HCT116 (cell line): ENCODE measurements around the gene BLCAP. TPM values are rescaled to one million over a fixed set of nuclear protein-coding genes. Genes with fewer than 3 reads are reported as not detected.

Experiments used
- ATAC-seq: fragments of 200-7000 bp; cut with Tn5 transposase; 2 replicates; pipeline ENCODE4 v1.9.1; 2020; ENCODE audit warnings: mild to moderate bottlenecking, moderate library complexity
- BruUV-seq: library from RNA; stranded (reverse); fragments of 400-500 nt; replicated peaks from 2 replicates; lab custom pipeline; 2021; lab: Mats Ljungman, UMichigan
- CTCF ChIA-PET: fragments of 300-600 bp; sonication (Branson Sonifier 250); formaldehyde crosslinking; loops from one replicate; lab custom pipeline; 2021; ENCODE audit warnings: antibody characterized with exemption; lab: Charles Lee
- POLR2A ChIA-PET: fragments of 300-600, 350-600 bp; sonication (Branson Sonifier 250); formaldehyde crosslinking; loops from one replicate; lab custom pipeline; 2021; ENCODE audit warnings: antibody characterized with exemption; lab: Charles Lee
- RAD21 ChIA-PET, 2 experiments: fragments of 300-600 bp; sonication (Branson Sonifier 250); formaldehyde crosslinking; loops; one replicate each; lab custom pipeline; 2023; ENCODE audit warnings: low total read pairs in 2 of 2; ENCODE audit not compliant: uncharacterized antibody in 2 of 2, unreplicated experiment in 2 of 2, low non-redundant PET in 1 of 2; lab: Charles Lee
- DNase-seq: peaks from one replicate; pipeline ENCODE4 v3.0.0-alpha.2; 2010; ENCODE audit warnings: low read depth, low spot score
- H2AFZ ChIP-seq: fragments of 200-600 bp; shearing (Covaris generic), sonication (generic); 2 replicates; pipeline ENCODE4 v1.6.1; 2017; ENCODE audit warnings: low read depth, mixed run types, mixed read lengths, antibody characterized with exemption, low read length; ENCODE audit not compliant: poor library complexity, severe bottlenecking
- H3K27ac ChIP-seq: 2 replicates; pipeline ENCODE4 v1.5.1; 2012; ENCODE audit warnings: low read depth, low read length
- H3K27me3 ChIP-seq: fragments of 200-600 bp; sonication (generic); 2 replicates; pipeline ENCODE4 v1.6.1; 2016; ENCODE audit warnings: mixed run types, low read length, mixed read lengths; ENCODE audit not compliant: insufficient read depth
- H3K36me3 ChIP-seq, 2 experiments: fragments of 200-500 bp in 1 of 2; fragments of 200-600 bp in 1 of 2; sonication (Bioruptor generic) in 1 of 2; sonication (generic) in 1 of 2; 2 replicates each; pipeline versions ENCODE4 v1.5.1 to v1.6.1; 2014 to 2016; ENCODE audit warnings: low read length in 2 of 2, inconsistent platforms in 1 of 2, mixed read lengths in 1 of 2, mixed run types in 1 of 2; ENCODE audit not compliant: insufficient read depth in 2 of 2, control insufficient read depth in 1 of 2
- H3K4me1 ChIP-seq, 2 experiments: fragments of 200-600 bp in 1 of 2; sonication (generic) in 1 of 2; 2 replicates each; pipeline versions ENCODE4 v1.5.1 to v1.6.1; 2012 to 2017; ENCODE audit warnings: low read length in 2 of 2, inconsistent platforms in 1 of 2, mild to moderate bottlenecking in 1 of 2, mixed read lengths in 1 of 2, mixed run types in 1 of 2, moderate library complexity in 1 of 2; ENCODE audit not compliant: insufficient read depth in 2 of 2, control insufficient read depth in 1 of 2
- H3K4me2 ChIP-seq: fragments of 200-600 bp; sonication (generic); 2 replicates; pipeline ENCODE4 v1.6.1; 2017; ENCODE audit warnings: mixed run types, low read length, mixed read lengths
- H3K4me3 ChIP-seq, 2 experiments: fragments of 200-600 bp in 1 of 2; sonication (generic) in 1 of 2; replicated peaks in 1 of 2; 2 replicates each; pipeline ENCODE4 v1.5.1; 2011 to 2016; ENCODE audit warnings: low read length in 2 of 2, control low read depth in 1 of 2, low read depth in 1 of 2, mild to moderate bottlenecking in 1 of 2, mixed read lengths in 1 of 2, mixed run types in 1 of 2
- H3K79me2 ChIP-seq: fragments of 200-600 bp; sonication (generic); 2 replicates; pipeline ENCODE4 v1.6.1; 2017; ENCODE audit warnings: mild to moderate bottlenecking, mixed run types, low read length, moderate library complexity, mixed read lengths; ENCODE audit not compliant: insufficient read depth
- H3K9ac ChIP-seq: fragments of 200-600 bp; sonication (generic); 2 replicates; pipeline ENCODE4 v1.6.1; 2016; ENCODE audit warnings: low read length, mixed read lengths
- H3K9me2 ChIP-seq: fragments of 200-600 bp; sonication (generic), shearing (Covaris generic); 2 replicates; pipeline ENCODE4 v1.6.1; 2017; ENCODE audit warnings: mixed run types, mild to moderate bottlenecking, moderate library complexity; ENCODE audit not compliant: insufficient read depth
- H3K9me3 ChIP-seq, 2 experiments: fragments of 200-500 bp in 1 of 2; fragments of 200-600 bp in 1 of 2; sonication (Bioruptor generic) in 1 of 2; sonication (generic) in 1 of 2; 2 replicates each; pipeline ENCODE4 v1.6.1; 2014 to 2017; ENCODE audit warnings: low read length in 2 of 2, mixed read lengths in 2 of 2, inconsistent platforms in 1 of 2, low read depth in 1 of 2, mild to moderate bottlenecking in 1 of 2, mixed run types in 1 of 2, moderate library complexity in 1 of 2; ENCODE audit not compliant: control insufficient read depth in 1 of 2, insufficient read depth in 1 of 2
- H4K20me1 ChIP-seq: fragments of 200-600 bp; sonication (generic), shearing (Covaris generic); 2 replicates; pipeline ENCODE4 v1.6.1; 2017; ENCODE audit warnings: mixed run types, mild to moderate bottlenecking, moderate library complexity; ENCODE audit not compliant: insufficient read depth
- CBX3 ChIP-seq: IDR thresholded peaks from 2 replicates; pipeline ENCODE4 v1.6.1; 2012; ENCODE audit warnings: low read depth
- CEBPB ChIP-seq: IDR thresholded peaks from 2 replicates; pipeline ENCODE4 v1.6.1; 2012; ENCODE audit warnings: low read depth
- EGR1 ChIP-seq: IDR thresholded peaks from 2 replicates; pipeline ENCODE4 v1.6.1; 2012; ENCODE audit warnings: low read depth
- ELF1 ChIP-seq: IDR thresholded peaks from 2 replicates; pipeline ENCODE4 v1.6.1; 2012; ENCODE audit warnings: low read depth, borderline replicate concordance
- EZH2phosphoT487 ChIP-seq: fragments of 200-600 bp; IDR thresholded peaks from 2 replicates; pipeline ENCODE4 v1.6.1; 2018; ENCODE audit warnings: antibody characterized with exemption, borderline replicate concordance
- FOSL1 ChIP-seq: IDR thresholded peaks from 2 replicates; pipeline ENCODE4 v1.6.1; 2012; ENCODE audit warnings: low read depth
- JUND ChIP-seq: IDR thresholded peaks from 2 replicates; pipeline ENCODE4 v1.6.1; 2012
- POLR2A ChIP-seq: IDR thresholded peaks from 2 replicates; pipeline ENCODE4 v1.7.0; 2011; ENCODE audit warnings: borderline replicate concordance; ENCODE audit not compliant: insufficient read depth, insufficient read length; ENCODE audit errors: extremely low read depth
- RAD21 ChIP-seq: IDR thresholded peaks from 2 replicates; pipeline ENCODE4 v1.6.1; 2012; ENCODE audit warnings: low read depth, mild to moderate bottlenecking
- SIN3A ChIP-seq: IDR thresholded peaks from 2 replicates; pipeline ENCODE4 v1.6.1; 2012; ENCODE audit warnings: low read depth
- SP1 ChIP-seq: IDR thresholded peaks from 2 replicates; pipeline ENCODE4 v1.6.1; 2012; ENCODE audit warnings: low read depth
- YY1 ChIP-seq: IDR thresholded peaks from 2 replicates; pipeline ENCODE4 v1.6.1; 2011; ENCODE audit warnings: low read length, low read depth, moderate library complexity, mild to moderate bottlenecking; ENCODE audit not compliant: insufficient replicate concordance; ENCODE audit errors: extremely low read depth
- intact Hi-C: fragments of 100-400 bp; cut with micrococcal nuclease; formaldehyde crosslinking; loops from 2 replicates; pipeline ENCODE4 v1.10.0; 2022
- total RNA-seq: library from RNA; stranded (reverse); gene quantifications from one replicate; pipeline ENCODE4 v1.2.1, GENCODE V29; 2021; ENCODE audit not compliant: unreplicated experiment
- TF ChIP-seq, protein P1 (sequence below), 3 experiments: fragments of 200-600 bp in 1 of 3; sonication (generic) in 1 of 3; IDR thresholded peaks in 2 of 3; conservative IDR thresholded peaks in 1 of 3; 2 replicates each; pipeline ENCODE4 v1.5.1; 2012 to 2017; ENCODE audit warnings: low read depth in 2 of 3, low read length in 2 of 3, antibody characterized with exemption in 1 of 3, borderline replicate concordance in 1 of 3, control low read depth in 1 of 3, mild to moderate bottlenecking in 1 of 3, mixed read lengths in 1 of 3, mixed run types in 1 of 3, moderate library complexity in 1 of 3; ENCODE audit not compliant: insufficient read depth in 1 of 3
- TF ChIP-seq, protein P2 (sequence below): IDR thresholded peaks from 2 replicates; pipeline ENCODE4 v1.6.1; 2012; ENCODE audit warnings: low read depth
- TF ChIP-seq, protein P3 (sequence below): IDR thresholded peaks from 2 replicates; pipeline ENCODE4 v1.6.1; 2012

The BLCAP gene
- total RNA-seq, 1 experiment from 2014 or later = 27.5 TPM

DNA sequence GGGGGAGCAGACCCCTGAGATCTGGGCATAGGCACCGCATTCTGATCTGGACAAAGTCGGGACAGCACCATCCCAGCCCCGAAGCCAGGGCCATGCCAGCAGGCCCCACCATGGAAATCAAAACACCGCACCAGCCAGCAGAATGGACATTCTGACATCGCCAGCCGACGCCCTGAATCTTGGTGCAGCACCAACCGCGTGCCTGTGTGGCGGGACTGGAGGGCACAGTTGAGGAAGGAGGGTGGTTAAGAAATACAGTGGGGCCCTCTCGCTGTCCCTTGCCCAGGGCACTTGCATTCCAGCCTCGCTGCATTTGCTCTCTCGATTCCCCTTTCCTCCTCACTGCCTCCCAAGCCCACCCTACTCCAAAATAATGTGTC lies 4.7 kb downstream of the BLCAP start:
- no peak for DNase-seq
- Histone ChIP-seq H4K20me1 (no peaks in the 10 kb centered on the region), H3K9me2 (no peaks in the 10 kb centered on the region)
- TF ChIP-seq FOSL1 (no peak), POLR2A (no peak), ELF1 (no peak), SIN3A (no peak), CBX3 (no peak), EGR1 (no peak), YY1 (no peak), EZH2phosphoT487 (no peak), CEBPB (no peak), RAD21 (no peak), JUND (no peak), SP1 (no peak)
- TF ChIP-seq, protein P1, sequence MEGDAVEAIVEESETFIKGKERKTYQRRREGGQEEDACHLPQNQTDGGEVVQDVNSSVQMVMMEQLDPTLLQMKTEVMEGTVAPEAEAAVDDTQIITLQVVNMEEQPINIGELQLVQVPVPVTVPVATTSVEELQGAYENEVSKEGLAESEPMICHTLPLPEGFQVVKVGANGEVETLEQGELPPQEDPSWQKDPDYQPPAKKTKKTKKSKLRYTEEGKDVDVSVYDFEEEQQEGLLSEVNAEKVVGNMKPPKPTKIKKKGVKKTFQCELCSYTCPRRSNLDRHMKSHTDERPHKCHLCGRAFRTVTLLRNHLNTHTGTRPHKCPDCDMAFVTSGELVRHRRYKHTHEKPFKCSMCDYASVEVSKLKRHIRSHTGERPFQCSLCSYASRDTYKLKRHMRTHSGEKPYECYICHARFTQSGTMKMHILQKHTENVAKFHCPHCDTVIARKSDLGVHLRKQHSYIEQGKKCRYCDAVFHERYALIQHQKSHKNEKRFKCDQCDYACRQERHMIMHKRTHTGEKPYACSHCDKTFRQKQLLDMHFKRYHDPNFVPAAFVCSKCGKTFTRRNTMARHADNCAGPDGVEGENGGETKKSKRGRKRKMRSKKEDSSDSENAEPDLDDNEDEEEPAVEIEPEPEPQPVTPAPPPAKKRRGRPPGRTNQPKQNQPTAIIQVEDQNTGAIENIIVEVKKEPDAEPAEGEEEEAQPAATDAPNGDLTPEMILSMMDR (IDR thresholded peaks at IDR 0.05 in 2 of 3, conservative IDR thresholded peaks at IDR 0.05 in 1 of 3; ENCODE audit: borderline replicate concordance in 1 of 3, insufficient read depth in 1 of 3, low read depth in 2 of 3, low read length in 2 of 3) = no peak
- TF ChIP-seq, protein P2, sequence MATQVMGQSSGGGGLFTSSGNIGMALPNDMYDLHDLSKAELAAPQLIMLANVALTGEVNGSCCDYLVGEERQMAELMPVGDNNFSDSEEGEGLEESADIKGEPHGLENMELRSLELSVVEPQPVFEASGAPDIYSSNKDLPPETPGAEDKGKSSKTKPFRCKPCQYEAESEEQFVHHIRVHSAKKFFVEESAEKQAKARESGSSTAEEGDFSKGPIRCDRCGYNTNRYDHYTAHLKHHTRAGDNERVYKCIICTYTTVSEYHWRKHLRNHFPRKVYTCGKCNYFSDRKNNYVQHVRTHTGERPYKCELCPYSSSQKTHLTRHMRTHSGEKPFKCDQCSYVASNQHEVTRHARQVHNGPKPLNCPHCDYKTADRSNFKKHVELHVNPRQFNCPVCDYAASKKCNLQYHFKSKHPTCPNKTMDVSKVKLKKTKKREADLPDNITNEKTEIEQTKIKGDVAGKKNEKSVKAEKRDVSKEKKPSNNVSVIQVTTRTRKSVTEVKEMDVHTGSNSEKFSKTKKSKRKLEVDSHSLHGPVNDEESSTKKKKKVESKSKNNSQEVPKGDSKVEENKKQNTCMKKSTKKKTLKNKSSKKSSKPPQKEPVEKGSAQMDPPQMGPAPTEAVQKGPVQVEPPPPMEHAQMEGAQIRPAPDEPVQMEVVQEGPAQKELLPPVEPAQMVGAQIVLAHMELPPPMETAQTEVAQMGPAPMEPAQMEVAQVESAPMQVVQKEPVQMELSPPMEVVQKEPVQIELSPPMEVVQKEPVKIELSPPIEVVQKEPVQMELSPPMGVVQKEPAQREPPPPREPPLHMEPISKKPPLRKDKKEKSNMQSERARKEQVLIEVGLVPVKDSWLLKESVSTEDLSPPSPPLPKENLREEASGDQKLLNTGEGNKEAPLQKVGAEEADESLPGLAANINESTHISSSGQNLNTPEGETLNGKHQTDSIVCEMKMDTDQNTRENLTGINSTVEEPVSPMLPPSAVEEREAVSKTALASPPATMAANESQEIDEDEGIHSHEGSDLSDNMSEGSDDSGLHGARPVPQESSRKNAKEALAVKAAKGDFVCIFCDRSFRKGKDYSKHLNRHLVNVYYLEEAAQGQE = no peak
- TF ChIP-seq, protein P3, sequence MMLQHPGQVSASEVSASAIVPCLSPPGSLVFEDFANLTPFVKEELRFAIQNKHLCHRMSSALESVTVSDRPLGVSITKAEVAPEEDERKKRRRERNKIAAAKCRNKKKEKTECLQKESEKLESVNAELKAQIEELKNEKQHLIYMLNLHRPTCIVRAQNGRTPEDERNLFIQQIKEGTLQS = no peak
- TF ChIP-seq, all 23 proteins: peak for 0
- ATAC-seq = no peak
- H3K27me3 ChIP-seq = no peaks in the 10 kb centered on the region
- H3K9ac ChIP-seq = no peak overlapping the region
- no peak overlapping the region for H3K4me3 ChIP-seq
- H3K4me1 ChIP-seq = peaks cover 24 to 38% of the 10 kb centered on the region in 2 experiments
- intact Hi-C loops = no loop called here
- CTCF ChIA-PET = no interaction called here
- no peak overlapping the region for H3K27ac ChIP-seq
- no peak overlapping the region for H3K4me2 ChIP-seq
- H3K79me2 ChIP-seq = peaks cover 84% of the 10 kb centered on the region
- H2AFZ ChIP-seq = no peak overlapping the region
- POLR2A ChIA-PET = no interaction called here
- no peaks in the 10 kb centered on the region for H3K9me3 ChIP-seq
- RAD21 ChIA-PET = no interaction called here
- BruUV-seq = no TSS peak
- H3K36me3 ChIP-seq = no peaks in the 10 kb centered on the region; a peak in 2 of 4 replicates
